Dendritic cell treated with granulocyte-macrophage colony-stimulating factor and Interleukin-4, amounts not matched to agents 40 ng/mL and 50 ng/mL, for 4 days (primary cell): ENCODE results near the gene ST7.

Experiments used
- H3K27ac Mint-ChIP-seq: one replicate; pipeline ENCODE4 v1.8.0; 2022; ENCODE audit warnings: mild to moderate bottlenecking, mixed read lengths
- H3K27me3 Mint-ChIP-seq: one replicate; pipeline ENCODE4 v1.8.0; 2022; ENCODE audit warnings: mild to moderate bottlenecking, mixed read lengths
- H3K36me3 Mint-ChIP-seq: one replicate; pipeline ENCODE4 v1.8.0; 2022; ENCODE audit warnings: low read depth, mixed read lengths
- H3K4me1 Mint-ChIP-seq: one replicate; pipeline ENCODE4 v1.8.0; 2022; ENCODE audit warnings: low read depth, mixed read lengths
- H3K4me3 Mint-ChIP-seq: one replicate; pipeline ENCODE4 v1.8.0; 2022; ENCODE audit warnings: mild to moderate bottlenecking, moderate library complexity, mixed read lengths
- H3K9me3 Mint-ChIP-seq: one replicate; pipeline ENCODE4 v1.8.0; 2022; ENCODE audit warnings: mixed read lengths
- intact Hi-C: fragments of 100-400 bp; cut with micrococcal nuclease; formaldehyde crosslinking; loops from one replicate; pipeline ENCODE4 v1.15.0; 2022

The ST7 gene

GRCh38 chr7:117090791-117091190, 137.5 kb downstream of the ST7 start:
- H3K36me3 Mint-ChIP-seq: no peaks in the 10 kb centered on the region
- H3K9me3 Mint-ChIP-seq: no peaks in the 10 kb centered on the region
- intact Hi-C loops: no loop called here
- no peak overlapping the region for H3K4me3 Mint-ChIP-seq
- no peaks in the 10 kb centered on the region for H3K27me3 Mint-ChIP-seq
- H3K27ac Mint-ChIP-seq: peak overlapping the region; percentile 17
- H3K4me1 Mint-ChIP-seq: peaks cover 31% of the 10 kb centered on the region

DNA sequence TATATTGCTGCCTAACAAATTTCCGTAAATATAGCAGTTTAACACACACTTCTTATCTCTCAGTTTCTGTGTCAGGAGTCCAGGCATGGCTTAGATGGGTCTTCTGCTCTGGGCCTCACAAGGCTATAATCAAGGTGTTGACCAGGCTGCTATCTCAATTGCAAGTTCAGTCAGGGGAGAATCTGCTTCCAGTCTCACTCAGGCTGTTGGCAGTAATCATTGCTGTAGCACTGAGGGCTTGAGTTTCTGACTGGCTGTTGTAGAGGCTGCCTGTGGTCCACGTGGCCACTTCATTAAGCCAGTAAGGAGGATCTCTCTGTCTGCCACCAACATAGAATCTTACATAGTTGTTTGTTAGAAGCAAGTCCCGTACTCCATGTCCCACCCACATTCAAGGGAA, 138.4 kb downstream of the ST7 start:
- intact Hi-C loops: no loop called here
- Mint-ChIP-seq H3K36me3 (no peaks in the 10 kb centered on the region), H3K27ac (peak overlapping the region; percentile 78), H3K9me3 (no peaks in the 10 kb centered on the region), H3K27me3 (no peaks in the 10 kb centered on the region), H3K4me1 (peaks cover 30% of the 10 kb centered on the region), H3K4me3 (no peak overlapping the region)

GRCh38 chr7:117092785-117093184, 139.5 kb downstream of the ST7 start:
- H3K27me3 Mint-ChIP-seq: no peaks in the 10 kb centered on the region
- no peak overlapping the region for H3K4me3 Mint-ChIP-seq
- no peaks in the 10 kb centered on the region for H3K36me3 Mint-ChIP-seq
- peaks cover 22% of the 10 kb centered on the region for H3K4me1 Mint-ChIP-seq
- H3K9me3 Mint-ChIP-seq: no peaks in the 10 kb centered on the region
- intact Hi-C loops: no loop called here
- H3K27ac Mint-ChIP-seq: no peak overlapping the region

GRCh38 chr7:117094457-117094856, 141.2 kb downstream of the ST7 start:
- no peaks in the 10 kb centered on the region for H3K27me3 Mint-ChIP-seq
- no peak overlapping the region for H3K4me3 Mint-ChIP-seq
- peaks cover 17% of the 10 kb centered on the region for H3K4me1 Mint-ChIP-seq
- no peak overlapping the region for H3K27ac Mint-ChIP-seq
- no peaks in the 10 kb centered on the region for H3K9me3 Mint-ChIP-seq
- no peaks in the 10 kb centered on the region for H3K36me3 Mint-ChIP-seq
- intact Hi-C loops: no loop called here

DNA sequence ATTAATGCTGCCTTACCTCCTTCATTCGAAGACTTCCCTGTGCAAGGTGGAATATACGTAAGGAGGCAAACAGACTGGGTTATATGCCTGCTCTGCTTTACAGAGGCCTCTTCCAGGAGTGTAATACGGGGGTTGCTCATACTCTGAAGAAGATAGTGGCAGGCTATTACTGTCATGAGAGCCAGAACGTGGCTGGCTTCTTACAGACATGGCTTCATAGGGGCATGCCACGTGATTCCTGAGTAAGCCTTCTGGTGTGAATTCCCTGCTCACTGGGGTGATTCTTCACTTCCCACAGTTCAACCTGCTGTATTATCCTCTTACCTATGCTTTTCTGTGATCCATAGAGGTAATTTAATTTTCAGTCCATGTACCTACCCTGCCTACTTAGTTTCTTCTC, 141.8 kb downstream of the ST7 start:
- Mint-ChIP-seq H3K36me3 (no peaks in the 10 kb centered on the region), H3K4me1 (peaks cover 17% of the 10 kb centered on the region), H3K27me3 (no peaks in the 10 kb centered on the region), H3K9me3 (no peaks in the 10 kb centered on the region), H3K27ac (no peak overlapping the region), H3K4me3 (no peak overlapping the region)
- intact Hi-C loops: no loop called here

GRCh38 chr7:117096330-117096729, 143.0 kb downstream of the ST7 start:
- Mint-ChIP-seq H3K27me3 (no peaks in the 10 kb centered on the region), H3K27ac (no peak overlapping the region), H3K9me3 (no peaks in the 10 kb centered on the region), H3K4me1 (peaks cover 17% of the 10 kb centered on the region), H3K4me3 (no peak overlapping the region), H3K36me3 (no peaks in the 10 kb centered on the region)
- intact Hi-C loops: no loop called here

- intact Hi-C loops: no loop called here
- H3K4me3 Mint-ChIP-seq: no peak overlapping the region
- no peaks in the 10 kb centered on the region for H3K9me3 Mint-ChIP-seq
- no peaks in the 10 kb centered on the region for H3K27me3 Mint-ChIP-seq
- no peak overlapping the region for H3K27ac Mint-ChIP-seq
- peaks cover 12% of the 10 kb centered on the region for H3K4me1 Mint-ChIP-seq
- no peaks in the 10 kb centered on the region for H3K36me3 Mint-ChIP-seq
Observed at GRCh38 chr7:117096942-117097341, 143.6 kb downstream of the ST7 start.

- H3K4me3 Mint-ChIP-seq: no peak overlapping the region
- no peaks in the 10 kb centered on the region for H3K27me3 Mint-ChIP-seq
- H3K27ac Mint-ChIP-seq: no peak overlapping the region
- intact Hi-C loops: no loop called here
- H3K36me3 Mint-ChIP-seq: peaks cover 7% of the 10 kb centered on the region
- H3K9me3 Mint-ChIP-seq: no peaks in the 10 kb centered on the region
- peaks cover 6% of the 10 kb centered on the region for H3K4me1 Mint-ChIP-seq
Observed at GRCh38 chr7:117097860-117098259, 144.6 kb downstream of the ST7 start.

GRCh38 chr7:117098457-117098856, 145.2 kb downstream of the ST7 start:
- Mint-ChIP-seq H3K9me3 (no peaks in the 10 kb centered on the region), H3K27me3 (no peaks in the 10 kb centered on the region), H3K36me3 (peaks cover 7% of the 10 kb centered on the region), H3K4me3 (no peak overlapping the region), H3K4me1 (peaks cover 6% of the 10 kb centered on the region), H3K27ac (no peak overlapping the region)
- intact Hi-C loops: no loop called here

GRCh38 chr7:117101026-117101425, 147.7 kb downstream of the ST7 start:
- H3K9me3 Mint-ChIP-seq: no peaks in the 10 kb centered on the region
- no peaks in the 10 kb centered on the region for H3K4me1 Mint-ChIP-seq
- H3K4me3 Mint-ChIP-seq: no peak overlapping the region
- H3K27ac Mint-ChIP-seq: no peak overlapping the region
- H3K36me3 Mint-ChIP-seq: peaks cover 7% of the 10 kb centered on the region
- intact Hi-C loops: no loop called here
- H3K27me3 Mint-ChIP-seq: no peaks in the 10 kb centered on the region

GRCh38 chr7:117110480-117111315, 157.4 kb downstream of the ST7 start:
- H3K4me1 Mint-ChIP-seq: peaks cover 6% of the 10 kb centered on the region
- peaks cover 15% of the 10 kb centered on the region for H3K9me3 Mint-ChIP-seq
- no peaks in the 10 kb centered on the region for H3K27me3 Mint-ChIP-seq
- intact Hi-C loops: loop anchor here (10.0 kb wide), 1 partner anchor 66 kb away; no protein-coding TSS in a partner anchor
- no peak overlapping the region for H3K27ac Mint-ChIP-seq
- peaks cover 22% of the 10 kb centered on the region for H3K36me3 Mint-ChIP-seq
- H3K4me3 Mint-ChIP-seq: no peak overlapping the region

DNA sequence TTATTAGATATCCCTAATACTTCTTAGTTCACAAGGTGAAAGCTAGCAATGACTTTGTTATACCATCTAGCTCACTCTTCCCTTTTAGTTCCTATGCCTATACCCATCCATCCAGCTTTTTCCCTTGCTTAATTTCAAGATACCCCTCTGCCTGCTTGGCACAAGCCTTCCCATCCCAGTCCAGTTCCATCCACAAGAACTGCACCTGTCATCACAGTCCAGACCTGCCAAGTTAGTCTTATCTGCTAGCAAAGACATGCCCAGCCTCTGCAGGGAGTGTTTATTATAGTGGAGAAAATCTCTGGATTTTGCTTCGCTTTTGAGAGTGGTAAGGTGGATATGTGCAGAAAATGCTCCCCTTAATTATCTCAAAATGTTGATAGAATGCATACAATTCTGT, 158.2 kb downstream of the ST7 start:
- peaks cover 6% of the 10 kb centered on the region for H3K4me1 Mint-ChIP-seq
- peaks cover 17% of the 10 kb centered on the region for H3K36me3 Mint-ChIP-seq
- H3K4me3 Mint-ChIP-seq: no peak overlapping the region
- peaks cover 15% of the 10 kb centered on the region for H3K9me3 Mint-ChIP-seq
- intact Hi-C loops: loop anchor here (10.0 kb wide), 1 partner anchor 67 kb away; no protein-coding TSS in a partner anchor
- no peak overlapping the region for H3K27ac Mint-ChIP-seq
- H3K27me3 Mint-ChIP-seq: no peaks in the 10 kb centered on the region

DNA sequence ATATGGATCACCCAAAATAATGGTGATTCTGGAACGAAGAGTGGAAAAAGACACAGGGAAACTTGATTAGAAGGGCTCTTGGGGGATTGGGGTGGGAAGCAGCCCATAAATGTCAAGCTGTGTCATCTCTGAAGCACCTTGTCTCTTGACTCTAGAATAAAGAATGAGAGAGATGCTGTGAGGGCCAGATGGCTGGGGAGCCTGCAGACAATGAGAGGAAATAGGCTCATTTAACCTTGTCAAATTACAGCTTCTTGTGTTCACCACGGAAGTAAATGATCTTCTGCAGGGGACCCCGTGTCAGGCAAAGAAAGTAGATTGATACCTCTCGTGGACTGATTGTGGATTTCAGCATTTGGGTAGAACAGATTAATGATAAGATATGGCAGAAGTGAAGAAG, 159.3 kb downstream of the ST7 start:
- intact Hi-C loops: loop anchor here (10.0 kb wide), 1 partner anchor 68 kb away; no protein-coding TSS in a partner anchor
- Mint-ChIP-seq H3K36me3 (peaks cover 16% of the 10 kb centered on the region), H3K9me3 (peaks cover 15% of the 10 kb centered on the region), H3K4me1 (peaks cover 6% of the 10 kb centered on the region), H3K4me3 (no peak overlapping the region), H3K27me3 (no peaks in the 10 kb centered on the region), H3K27ac (no peak overlapping the region)

DNA sequence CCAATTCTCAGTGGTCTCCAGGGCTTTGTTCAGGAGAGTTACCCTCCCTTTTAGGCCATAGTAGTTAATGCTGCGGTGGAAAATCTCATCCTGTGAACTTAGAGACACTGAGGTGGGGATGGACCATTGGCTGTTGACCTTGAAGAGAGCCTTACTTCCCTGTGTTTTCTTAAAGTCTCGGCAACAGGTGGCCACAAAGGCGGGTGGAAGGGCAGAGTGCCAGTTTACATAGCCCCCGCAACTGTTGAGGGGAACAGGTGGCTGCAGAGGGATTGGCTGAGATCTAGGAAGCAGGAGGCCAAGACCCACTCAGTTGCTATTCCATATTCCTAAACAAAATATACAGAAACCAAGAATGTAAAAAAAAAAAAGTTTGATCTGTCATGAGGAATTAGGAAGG, 160.6 kb downstream of the ST7 start:
- Mint-ChIP-seq H3K27ac (no peak overlapping the region), H3K9me3 (peaks cover 5% of the 10 kb centered on the region), H3K4me3 (no peak overlapping the region), H3K36me3 (peaks cover 5% of the 10 kb centered on the region), H3K27me3 (no peaks in the 10 kb centered on the region), H3K4me1 (peaks cover 6% of the 10 kb centered on the region)
- intact Hi-C loops: loop anchor here (10.0 kb wide), 1 partner anchor 69 kb away; no protein-coding TSS in a partner anchor

DNA sequence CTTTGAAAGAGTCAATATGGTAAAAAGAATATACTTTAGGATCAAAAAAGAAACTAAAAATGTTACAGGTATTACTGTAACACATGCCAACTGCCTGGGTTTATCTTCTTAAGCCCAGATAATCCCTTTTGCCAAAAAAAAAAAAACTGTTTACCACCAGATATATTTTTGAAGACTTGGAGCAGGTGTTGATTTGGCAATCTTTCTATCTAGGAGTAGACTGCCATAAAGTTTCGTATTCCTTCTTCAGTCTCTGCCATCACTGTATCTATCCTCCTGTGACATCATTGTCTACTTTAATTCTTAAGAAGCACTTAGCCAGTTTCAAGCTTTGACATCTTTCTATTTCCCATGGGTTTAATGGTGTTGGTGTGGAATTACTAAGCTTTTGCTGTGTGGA, 161.0 kb downstream of the ST7 start:
- Mint-ChIP-seq H3K27ac (no peak overlapping the region), H3K27me3 (no peaks in the 10 kb centered on the region), H3K9me3 (peaks cover 1% of the 10 kb centered on the region), H3K4me3 (no peak overlapping the region), H3K4me1 (peaks cover 6% of the 10 kb centered on the region), H3K36me3 (peaks cover under 1% of the 10 kb centered on the region)
- intact Hi-C loops: loop anchor here (10.0 kb wide), 1 partner anchor 69 kb away; no protein-coding TSS in a partner anchor
